ENCODE data around the gene GTF2F1. TPM values are rescaled to one million over a fixed set of nuclear protein-coding genes. Genes with fewer than 3 reads are reported as not detected.

The GTF2F1 gene
- total and polyA plus RNA-seq, 2 experiments from 2014 or later: 41.2 to 43.3 TPM

GRCh38 chr19:6418562-6418932 is 25.6 kb upstream of the GTF2F1 start:
- DNase-seq: no peak
- no peaks in the 10 kb centered on the region for H3K9me2 ChIP-seq (ENCODE audit: insufficient read depth)
- TF ChIP-seq EZH2 (IDR thresholded peaks at IDR 0.05; ENCODE audit: insufficient read depth, poor library complexity, severe bottlenecking): no peak
- no peak for TF ChIP-seq EZH2phosphoT487 (IDR thresholded peaks at IDR 0.05; ENCODE audit: insufficient read depth, low read depth)
- no peak overlapping the region for H2AFZ ChIP-seq
- peaks cover 11% of the 10 kb centered on the region for H4K20me1 ChIP-seq (ENCODE audit: insufficient read depth)
- no peaks in the 10 kb centered on the region for H3K9me3 ChIP-seq (ENCODE audit: low read depth)
- no peak overlapping the region for H3K9ac ChIP-seq
- H3F3A ChIP-seq (ENCODE audit: insufficient read depth): no peaks in the 10 kb centered on the region; the same call in 1 of the 2 replicates
- peaks cover 12% of the 10 kb centered on the region for H3K4me1 ChIP-seq (ENCODE audit: insufficient read depth)
- no peak overlapping the region for H3K27ac ChIP-seq
- H3K4me2 ChIP-seq (ENCODE audit: unreplicated experiment): no peak overlapping the region
- H3K27me3 ChIP-seq (replicated peaks; ENCODE audit: insufficient read depth): no peaks in the 10 kb centered on the region
- peaks cover 62% of the 10 kb centered on the region for H3K79me2 ChIP-seq (ENCODE audit: insufficient read depth)
- WGBS, 2 experiments (ENCODE audit: low coverage in 1 of 2, low lambda C conversion rate in 2 of 2, missing lambda C conversion rate in 2 of 2): 91 to 95% methylated on average over 18 to 19 of the region's 19 CpGs
- in situ Hi-C loops (cut with MboI): no loop called here
- peaks cover 12% of the 10 kb centered on the region; the same call in 1 of the 2 replicates for H3K36me3 ChIP-seq (ENCODE audit: low read depth)
- no peak overlapping the region for H3K4me3 ChIP-seq

GRCh38 chr19:6417713-6418561 is 25.0 kb upstream of the GTF2F1 start:
- TF ChIP-seq EZH2phosphoT487 (IDR thresholded peaks at IDR 0.05; ENCODE audit: insufficient read depth, low read depth) (no peak), EZH2 (IDR thresholded peaks at IDR 0.05; ENCODE audit: insufficient read depth, poor library complexity, severe bottlenecking) (no peak)

GRCh38 chr19:6416658-6417405 is 23.9 kb upstream of the GTF2F1 start:
- DNase-seq: no peak
- Histone ChIP-seq H3K36me3 (ENCODE audit: low read depth) (peaks cover 16% of the 10 kb centered on the region), H3K4me3 (no peak overlapping the region), H3K4me2 (ENCODE audit: unreplicated experiment) (no peak overlapping the region), H4K20me1 (ENCODE audit: insufficient read depth) (no peaks in the 10 kb centered on the region), H3K79me2 (ENCODE audit: insufficient read depth) (peaks cover 45% of the 10 kb centered on the region), H3F3A (ENCODE audit: insufficient read depth) (no peaks in the 10 kb centered on the region), H2AFZ (no peak overlapping the region), H3K27me3 (replicated peaks; ENCODE audit: insufficient read depth) (no peaks in the 10 kb centered on the region), H3K4me1 (ENCODE audit: insufficient read depth) (no peaks in the 10 kb centered on the region), H3K9me2 (ENCODE audit: insufficient read depth) (no peaks in the 10 kb centered on the region), H3K27ac (no peak overlapping the region), H3K9me3 (ENCODE audit: low read depth) (no peaks in the 10 kb centered on the region), H3K9ac (no peak overlapping the region)
- in situ Hi-C loops (cut with MboI): no loop called here
- WGBS, 2 experiments (ENCODE audit: low coverage in 1 of 2, low lambda C conversion rate in 2 of 2, missing lambda C conversion rate in 2 of 2): 89 to 91% methylated on average over 25 to 29 of the region's 29 CpGs
- TF ChIP-seq EZH2 (IDR thresholded peaks at IDR 0.05; ENCODE audit: insufficient read depth, poor library complexity, severe bottlenecking): no peak
- no peak for TF ChIP-seq EZH2phosphoT487 (IDR thresholded peaks at IDR 0.05; ENCODE audit: insufficient read depth, low read depth)

More at GRCh38 chr19:6417713-6418561, 25.0 kb upstream of the GTF2F1 start:
- WGBS, 2 experiments (ENCODE audit: low coverage in 1 of 2, low lambda C conversion rate in 2 of 2, missing lambda C conversion rate in 2 of 2): 87 to 89% methylated on average over 31 to 33 of the region's 33 CpGs
- peaks cover 10% of the 10 kb centered on the region for H3K4me1 ChIP-seq (ENCODE audit: insufficient read depth)
- in situ Hi-C loops (cut with MboI): no loop called here
- H3K9me2 ChIP-seq (ENCODE audit: insufficient read depth): no peaks in the 10 kb centered on the region
- H4K20me1 ChIP-seq (ENCODE audit: insufficient read depth): peaks cover 10% of the 10 kb centered on the region
- H2AFZ ChIP-seq: no peak overlapping the region
- H3F3A ChIP-seq (ENCODE audit: insufficient read depth): no peaks in the 10 kb centered on the region; the same call in 1 of the 2 replicates
- no peaks in the 10 kb centered on the region for H3K27me3 ChIP-seq (replicated peaks; ENCODE audit: insufficient read depth)
- no peak overlapping the region for H3K4me3 ChIP-seq
- H3K36me3 ChIP-seq (ENCODE audit: low read depth): peaks cover 16% of the 10 kb centered on the region
- no peaks in the 10 kb centered on the region for H3K9me3 ChIP-seq (ENCODE audit: low read depth)
- H3K9ac ChIP-seq: no peak overlapping the region
- no peak overlapping the region for H3K27ac ChIP-seq
- H3K4me2 ChIP-seq (ENCODE audit: unreplicated experiment): no peak overlapping the region
- peaks cover 56% of the 10 kb centered on the region for H3K79me2 ChIP-seq (ENCODE audit: insufficient read depth)
- DNase-seq: peak; percentile 38

- 89 to 93% methylated on average over 12 to 32 of the region's 32 CpGs for WGBS, 2 experiments (ENCODE audit: low coverage in 1 of 2, low lambda C conversion rate in 2 of 2, missing lambda C conversion rate in 2 of 2)
- Histone ChIP-seq H3K4me3 (no peak overlapping the region), H3K27me3 (replicated peaks; ENCODE audit: insufficient read depth) (no peaks in the 10 kb centered on the region), H4K20me1 (ENCODE audit: insufficient read depth) (no peaks in the 10 kb centered on the region), H3K9ac (no peak overlapping the region), H3F3A (ENCODE audit: insufficient read depth) (no peaks in the 10 kb centered on the region), H3K27ac (no peak overlapping the region), H3K36me3 (ENCODE audit: low read depth) (peaks cover 16% of the 10 kb centered on the region), H2AFZ (no peak overlapping the region), H3K79me2 (ENCODE audit: insufficient read depth) (peaks cover 34% of the 10 kb centered on the region), H3K9me2 (ENCODE audit: insufficient read depth) (no peaks in the 10 kb centered on the region), H3K4me2 (ENCODE audit: unreplicated experiment) (no peak overlapping the region), H3K4me1 (ENCODE audit: insufficient read depth) (no peaks in the 10 kb centered on the region), H3K9me3 (ENCODE audit: low read depth) (no peaks in the 10 kb centered on the region)
- in situ Hi-C loops (cut with MboI): no loop called here
- no peak for TF ChIP-seq EZH2phosphoT487 (IDR thresholded peaks at IDR 0.05; ENCODE audit: insufficient read depth, low read depth)
- no peak for TF ChIP-seq EZH2 (IDR thresholded peaks at IDR 0.05; ENCODE audit: insufficient read depth, poor library complexity, severe bottlenecking)
- DNase-seq: no peak
Observed at GRCh38 chr19:6415591-6416190, 22.7 kb upstream of the GTF2F1 start.

Data from GM23248 (cell line).